ENCODE results near the gene STAT5B. TPM values are rescaled to one million over a fixed set of nuclear protein-coding genes. Genes with fewer than 3 reads are reported as not detected.

STAT5B gene
- total RNA-seq, 1 experiment from 2014 or later = 102 TPM

DNA sequence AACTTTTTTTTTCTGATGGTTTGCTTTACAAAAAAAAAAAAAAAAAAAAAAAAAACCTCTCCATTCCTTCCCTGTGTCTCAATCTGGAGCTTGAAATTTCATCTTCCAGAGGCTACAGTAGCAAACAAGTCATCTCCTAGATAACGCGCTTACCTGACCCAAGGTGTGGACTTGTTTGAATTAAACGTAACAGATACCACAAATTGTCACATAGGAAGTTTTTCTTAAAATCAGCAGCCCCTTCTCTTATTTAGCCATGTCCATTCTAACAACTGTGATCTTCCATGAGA lies 2.0 kb downstream of the STAT5B start:
- POLR2A ChIA-PET = interaction anchor here (0.5 kb wide), 1 partner anchor 102 kb away, joined by 3 read pairs; no protein-coding TSS in a partner anchor
- no TSS peak for BruUV-seq (replicated peaks)
- intact Hi-C loops (cut with micrococcal nuclease; ENCODE audit: unreplicated experiment) = loop anchor here (5.0 kb wide), 1 partner anchor 52 kb away; no protein-coding TSS in a partner anchor

DNA sequence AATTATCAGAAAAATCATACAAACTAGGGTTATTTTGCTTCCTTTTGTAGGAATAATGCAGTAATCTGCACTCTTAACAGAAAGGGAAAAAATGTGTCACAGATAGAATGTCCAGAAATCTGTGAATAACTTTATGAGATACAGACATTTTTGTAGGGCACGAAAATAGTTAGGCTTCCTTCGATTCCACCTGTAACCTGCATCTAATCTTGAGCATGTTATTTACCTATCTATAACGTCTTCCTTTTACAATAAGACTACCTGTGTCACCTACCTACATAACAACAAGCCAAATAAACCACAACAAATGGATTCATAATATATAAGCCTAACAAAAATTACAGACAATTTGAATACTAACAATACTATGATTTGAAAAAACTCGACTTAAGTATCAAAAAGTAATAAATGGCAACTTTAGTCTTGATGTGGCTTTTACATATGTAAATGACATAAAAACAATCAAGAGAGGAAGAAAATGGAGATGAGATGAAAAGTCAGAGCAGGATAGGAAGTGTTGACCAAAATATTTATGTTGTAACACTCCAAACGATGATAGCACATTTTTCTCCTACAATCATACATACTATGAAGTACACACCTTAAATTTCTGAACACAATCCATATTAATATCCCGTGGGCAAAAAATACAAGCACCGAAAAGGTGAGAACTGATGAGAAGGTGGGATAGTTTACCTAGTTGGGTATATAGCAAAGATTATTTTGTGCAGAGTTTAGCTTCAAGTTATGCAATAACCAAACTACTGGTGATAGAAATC lies 2.5 kb downstream of the STAT5B start:
- ChIA-PET POLR2A (interaction anchor here (0.5 kb wide), 1 partner anchor 102 kb away, joined by 3 read pairs; no protein-coding TSS in a partner anchor), CTCF (no interaction called here)
- Histone ChIP-seq H3K4me3 (ENCODE audit: low read depth in 2 of 2, low read length in 2 of 2) (peak overlapping the region; percentile 55 to 87), H3K4me1 (ENCODE audit: control insufficient read depth, insufficient read depth, low read length) (peaks cover 47% of the 10 kb centered on the region), H3K36me3 (ENCODE audit: control insufficient read depth, insufficient read depth, low read length) (no peaks in the 10 kb centered on the region; the same call in 1 of the 2 replicates), H3K27me3 (ENCODE audit: control insufficient read depth, insufficient read depth, low read length) (no peaks in the 10 kb centered on the region), H3K27ac (ENCODE audit: low read length) (peak overlapping the region; percentile 94), H3K9me3 (ENCODE audit: control insufficient read depth, insufficient read depth, low read depth, low read length) (no peaks in the 10 kb centered on the region)
- no peak for ATAC-seq
- TF ChIP-seq POLR2AphosphoS5 (IDR thresholded peaks at IDR 0.05; ENCODE audit: low read depth, low read length) (no peak), TCF7L2 (IDR thresholded peaks at IDR 0.05; ENCODE audit: low read depth, low read length) (no peak), REST (IDR thresholded peaks at IDR 0.05; ENCODE audit: insufficient read depth in 1 of 2, low read depth in 2 of 2, low read length in 1 of 2) (no peak), SIN3A (IDR thresholded peaks at IDR 0.05; ENCODE audit: borderline replicate concordance, insufficient read depth, low read depth, low read length) (no peak), CTCF (IDR thresholded peaks at IDR 0.05) (no peak)
- in situ Hi-C loops (cut with HindIII; ENCODE audit: low pct_unique_long_range_greater_than_20kb, low sequenced_read_pairs) (no loop called here), intact Hi-C loops (cut with micrococcal nuclease; ENCODE audit: unreplicated experiment) (loop anchor here (5.0 kb wide), 1 partner anchor 51 kb away; no protein-coding TSS in a partner anchor)
- no peak for DNase-seq (ENCODE audit: low read depth, low spot score)
- BruUV-seq (replicated peaks) = no TSS peak

More for the DNA sequence above, 2.0 kb downstream of the STAT5B start:
- peaks cover 42% of the 10 kb centered on the region for H3K4me1 ChIP-seq (ENCODE audit: control insufficient read depth, insufficient read depth, low read length)
- H3K36me3 ChIP-seq (ENCODE audit: control insufficient read depth, insufficient read depth, low read length) = no peaks in the 10 kb centered on the region; the same call in 1 of the 2 replicates
- peak overlapping the region; percentile 94 for H3K27ac ChIP-seq (ENCODE audit: low read length)
- no peaks in the 10 kb centered on the region for H3K9me3 ChIP-seq (ENCODE audit: control insufficient read depth, insufficient read depth, low read depth, low read length)
- no peaks in the 10 kb centered on the region for H3K27me3 ChIP-seq (ENCODE audit: control insufficient read depth, insufficient read depth, low read length)
- no peak for DNase-seq (ENCODE audit: low read depth, low spot score)
- TF ChIP-seq SIN3A (IDR thresholded peaks at IDR 0.05; ENCODE audit: borderline replicate concordance, insufficient read depth, low read depth, low read length) (no peak), POLR2AphosphoS5 (IDR thresholded peaks at IDR 0.05; ENCODE audit: low read depth, low read length) (no peak), REST (IDR thresholded peaks at IDR 0.05; ENCODE audit: insufficient read depth in 1 of 2, low read depth in 2 of 2, low read length in 1 of 2) (no peak), CTCF (IDR thresholded peaks at IDR 0.05) (no peak), TCF7L2 (IDR thresholded peaks at IDR 0.05; ENCODE audit: low read depth, low read length) (no peak)
- in situ Hi-C loops (cut with HindIII; ENCODE audit: low pct_unique_long_range_greater_than_20kb, low sequenced_read_pairs) = no loop called here
- no peak for ATAC-seq
- H3K4me3 ChIP-seq (ENCODE audit: low read depth in 2 of 2, low read length in 2 of 2) = peak overlapping the region; percentile 55 to 87
- CTCF ChIA-PET = no interaction called here
